Left cardiac atrium (tissue), 4 donors: ENCODE measurements around the gene SPRY4. TPM values are rescaled to one million over a fixed set of nuclear protein-coding genes. Genes with fewer than 3 reads are reported as not detected.
"Not testable (repeated sequence)": the region's sequence is repeated elsewhere in the genome, so short reads cannot be mapped to it uniquely, and the experiment has no call there.

ENCODE experiments used
- ATAC-seq, 2 donors: fragments of 200-7000 bp; cut with Tn5 transposase; one replicate each; pipeline ENCODE4 v1.9.1; 2020; ENCODE audit warnings: mild to moderate bottlenecking in 2 of 2, moderate library complexity in 2 of 2
- DNase-seq: peaks from one replicate; pipeline ENCODE4 v3.0.0-alpha.2; 2020
- intact Hi-C, 2 donors: fragments of 100-400 bp; cut with DNase I; formaldehyde crosslinking; loops; one replicate each; pipeline versions ENCODE4 v1.14.1 to v1.15.1; 2022 to 2023
- total RNA-seq, 2 donors: library from RNA; stranded (reverse); fragmentation: NEBNext Ultra II Directional; extraction: Animal tissue kit (Norgen Biotek cat#: 25700); gene quantifications; one replicate each; pipeline ENCODE4 v1.2.1, GENCODE V29; 2021
- donor health status: DM: no; HTN: yes; CAD: no.
- donor health status: DM: no; HTN: yes; CAD: no; lungs with severe emphysema.
- donor health status: DM: yes; HTN: yes; CAD: no.
- donor health status: Dilated cardiomyopathy.

Gene SPRY4
- total RNA-seq, 2 donors from 2014 or later, result 13.3 to 30.6 TPM

DNA sequence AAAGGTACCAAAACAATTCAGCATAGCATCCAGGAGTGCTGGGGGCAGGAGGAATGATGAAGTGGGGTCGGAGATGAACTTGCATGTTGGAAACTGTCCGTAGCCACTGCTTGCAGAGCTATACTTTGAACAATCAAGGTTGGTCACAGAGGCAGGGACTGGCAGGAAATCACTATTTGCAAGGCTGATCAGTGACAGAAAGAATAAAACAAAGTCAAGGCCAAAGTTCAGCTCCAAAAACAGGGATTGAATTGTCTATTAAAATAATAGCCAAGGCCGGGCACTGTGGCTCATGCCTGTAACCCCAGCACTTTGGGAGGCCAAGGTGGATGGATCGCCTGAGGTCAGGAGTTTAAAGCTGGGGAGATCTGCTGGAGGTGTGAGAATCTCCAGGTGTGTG is 18.7 kb upstream of the SPRY4 start:
- DNase-seq (no peak), ATAC-seq (no peak)
- intact Hi-C loops, result no loop called here

DNA sequence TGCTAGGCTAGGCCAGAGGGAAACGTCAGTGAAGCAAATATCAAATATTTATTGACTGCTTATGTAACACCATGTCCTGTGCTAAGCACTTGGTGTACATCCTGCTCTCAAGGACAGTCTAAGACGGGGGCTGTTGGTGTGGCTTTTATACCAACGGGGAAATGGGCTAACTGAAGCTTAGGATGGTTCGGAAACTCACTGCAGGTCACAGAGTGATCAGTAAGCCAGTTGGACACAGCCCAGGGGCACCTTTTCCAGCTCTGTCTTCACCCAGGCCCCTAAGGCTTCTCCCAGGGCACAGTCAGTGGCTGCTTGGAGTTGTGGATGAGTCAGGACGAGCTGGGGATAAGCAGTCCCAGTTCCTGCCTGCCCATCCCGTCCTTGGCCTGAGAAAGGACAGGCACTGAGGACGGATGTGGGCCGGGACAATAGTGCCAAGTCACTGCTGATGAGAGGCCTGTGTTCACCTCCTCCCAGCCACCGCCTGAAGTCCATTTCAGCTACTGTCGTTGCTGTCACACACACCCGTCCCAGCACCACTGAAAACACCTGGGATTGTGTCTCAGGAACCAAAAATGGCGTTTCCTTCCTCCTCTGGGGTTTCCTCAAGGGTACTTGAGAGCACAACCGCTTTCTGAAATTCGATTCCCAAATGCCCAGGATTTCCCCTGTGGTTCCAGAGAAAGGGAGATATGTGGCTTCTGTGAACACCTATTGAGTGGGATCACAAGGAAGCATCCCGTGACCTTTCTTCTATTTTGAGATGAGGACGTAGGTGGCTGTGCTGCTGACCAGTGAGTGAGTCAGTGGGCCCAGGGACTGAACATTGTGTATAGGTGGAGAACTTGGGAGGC is 17.5 kb upstream of the SPRY4 start:
- DNase-seq (no peak), ATAC-seq (peak; percentile 38 to 44)
- intact Hi-C loops, result no loop called here

DNA sequence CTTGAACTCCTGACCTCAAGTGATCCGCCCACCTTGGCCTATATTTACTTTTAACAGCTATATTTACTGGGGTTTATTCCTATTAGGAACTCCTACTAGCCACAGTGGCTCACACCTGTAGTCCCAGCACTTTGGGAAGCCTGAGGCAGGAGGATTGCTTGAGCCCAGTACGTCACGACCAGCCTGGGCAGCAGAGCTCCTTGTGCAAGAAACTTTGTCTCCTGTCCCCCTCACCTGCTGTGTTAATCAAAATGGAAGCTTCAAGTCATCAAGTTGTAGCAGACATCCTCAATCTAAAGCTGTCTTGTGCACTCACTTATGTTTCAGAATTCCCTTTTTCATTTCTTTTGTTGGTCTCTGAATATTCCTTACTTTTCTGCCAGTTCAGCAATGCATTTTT is 15.0 kb upstream of the SPRY4 start:
- intact Hi-C loops, result no loop called here
- no peak for DNase-seq
- no peak for ATAC-seq

GRCh38 chr5:142334538-142334937 is 9.7 kb upstream of the SPRY4 start:
- ATAC-seq (no peak), DNase-seq (no peak)
- intact Hi-C loops, result no loop called here

DNA sequence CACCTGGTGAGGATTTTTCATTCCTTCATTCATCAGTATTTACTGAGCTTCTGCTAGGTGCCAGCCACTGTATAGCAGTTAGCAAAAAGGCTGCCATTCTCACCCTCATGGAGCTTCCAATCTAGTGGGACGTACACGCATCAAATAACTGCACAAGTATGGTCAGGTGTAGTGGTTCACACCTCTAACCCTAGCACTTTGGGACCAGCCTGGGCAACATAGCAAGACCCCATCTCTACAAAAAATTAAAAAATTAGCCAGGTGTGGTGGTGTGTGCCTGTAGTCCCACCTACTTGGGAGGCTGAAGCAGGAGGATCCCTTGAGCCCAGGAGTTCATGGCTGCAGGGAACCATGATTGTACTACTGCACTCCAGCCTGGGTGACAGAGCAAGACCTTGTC is 8.9 kb upstream of the SPRY4 start:
- ATAC-seq, DNase-seq, intact Hi-C loops: not testable (repeated sequence)

DNA sequence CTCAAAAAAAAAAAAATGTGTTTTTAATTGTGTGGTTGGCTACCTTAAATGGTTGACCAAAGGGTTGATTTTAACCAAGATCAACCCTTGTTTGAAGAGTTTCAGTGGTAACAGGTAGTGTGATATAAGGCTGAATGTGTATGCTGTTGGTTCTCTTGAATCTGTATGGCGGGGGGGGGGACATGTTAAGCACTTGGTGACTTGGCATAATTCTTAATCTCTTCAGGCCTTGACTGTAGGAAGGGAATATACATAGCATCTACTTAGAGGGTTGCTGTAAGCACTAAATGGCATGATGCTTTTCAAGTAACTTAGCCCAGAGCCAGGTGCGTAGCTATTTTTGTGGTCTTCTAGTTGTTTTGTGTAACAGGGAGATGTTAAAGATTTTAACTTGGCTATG is 5.6 kb upstream of the SPRY4 start:
- intact Hi-C loops, result no loop called here
- no peak for DNase-seq
- ATAC-seq, result no peak

GRCh38 chr5:142330026-142330425 is 5.2 kb upstream of the SPRY4 start:
- ATAC-seq (no peak), DNase-seq (no peak)
- intact Hi-C loops, result no loop called here

- DNase-seq (peak; percentile 26), ATAC-seq (no peak)
- intact Hi-C loops, result loop anchor here in 1 of 2 donors (10.0 kb wide), 1 partner anchor 218 kb away; no protein-coding TSS in a partner anchor
These were observed 2.5 kb upstream of the SPRY4 start for GRCh38 chr5:142327111-142327842.

DNA sequence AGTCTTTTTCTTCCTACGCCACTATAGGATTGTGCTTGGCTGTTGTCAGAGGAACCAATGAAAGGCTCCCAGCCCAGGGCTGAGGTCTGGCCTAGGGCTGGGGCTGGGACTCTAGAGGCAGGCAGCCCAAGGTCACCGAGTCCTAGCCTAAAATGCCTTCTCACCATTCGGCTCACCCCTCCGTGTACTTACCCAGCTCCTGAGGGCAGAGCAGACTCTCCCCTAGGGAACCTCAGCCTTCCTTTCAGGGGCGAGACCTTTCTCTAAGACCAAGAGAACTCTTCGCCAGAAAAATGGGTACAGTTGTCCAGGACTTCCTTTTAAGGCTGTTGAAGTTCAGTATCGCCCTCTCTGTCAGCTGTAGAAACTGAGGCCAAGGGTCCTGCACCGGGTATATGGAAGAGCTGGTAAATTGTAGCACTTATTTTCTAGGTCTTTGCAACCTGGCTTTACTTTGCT is 1.7 kb upstream of the SPRY4 start:
- no peak for DNase-seq
- ATAC-seq, result no peak
- intact Hi-C loops, result loop anchor here in 1 of 2 donors (10.0 kb wide), 1 partner anchor 218 kb away; no protein-coding TSS in a partner anchor

DNA sequence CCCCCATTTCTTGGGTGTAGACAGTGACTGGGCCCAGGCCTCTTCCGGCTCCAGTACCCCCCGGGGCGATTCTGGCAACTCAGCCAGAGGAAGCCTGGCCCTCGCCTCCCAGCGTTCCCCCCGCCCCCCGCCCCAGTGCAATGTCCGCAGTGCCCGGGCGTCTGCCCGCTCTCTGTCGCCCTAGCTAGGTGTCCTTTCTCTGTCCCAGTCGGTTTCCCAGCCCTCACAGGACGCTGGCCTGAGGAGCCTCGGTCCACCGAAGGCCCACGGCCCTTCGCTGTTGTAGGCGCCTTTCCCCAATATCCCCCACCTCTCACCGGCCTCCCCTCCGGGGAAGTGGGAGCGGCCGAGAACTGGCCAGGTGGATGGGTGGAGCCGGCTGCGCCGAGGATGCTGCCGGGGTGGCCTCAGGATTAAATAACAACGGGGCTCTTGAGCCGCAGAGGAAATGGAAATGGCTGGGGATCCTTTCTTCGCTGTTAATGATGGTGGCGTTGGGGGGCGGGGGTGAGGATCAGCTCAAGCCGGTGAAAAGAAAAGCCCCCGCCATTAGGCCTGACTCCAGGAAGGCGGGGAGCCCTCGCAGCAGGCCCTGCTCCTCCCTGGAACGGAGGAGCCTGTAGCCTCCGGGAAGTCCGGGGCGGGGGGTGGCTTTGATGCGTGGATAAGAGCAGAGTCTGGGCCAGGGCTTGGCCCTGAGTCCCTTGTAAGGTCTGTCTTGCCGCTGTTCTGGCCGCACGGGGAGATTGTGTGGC is 1.1 kb upstream of the SPRY4 start:
- intact Hi-C loops, result loop anchor here in 1 of 2 donors (10.0 kb wide), 1 partner anchor 219 kb away; no protein-coding TSS in a partner anchor
- ATAC-seq, result peak; percentile 12 to 16
- DNase-seq, result peak; percentile 83

DNA sequence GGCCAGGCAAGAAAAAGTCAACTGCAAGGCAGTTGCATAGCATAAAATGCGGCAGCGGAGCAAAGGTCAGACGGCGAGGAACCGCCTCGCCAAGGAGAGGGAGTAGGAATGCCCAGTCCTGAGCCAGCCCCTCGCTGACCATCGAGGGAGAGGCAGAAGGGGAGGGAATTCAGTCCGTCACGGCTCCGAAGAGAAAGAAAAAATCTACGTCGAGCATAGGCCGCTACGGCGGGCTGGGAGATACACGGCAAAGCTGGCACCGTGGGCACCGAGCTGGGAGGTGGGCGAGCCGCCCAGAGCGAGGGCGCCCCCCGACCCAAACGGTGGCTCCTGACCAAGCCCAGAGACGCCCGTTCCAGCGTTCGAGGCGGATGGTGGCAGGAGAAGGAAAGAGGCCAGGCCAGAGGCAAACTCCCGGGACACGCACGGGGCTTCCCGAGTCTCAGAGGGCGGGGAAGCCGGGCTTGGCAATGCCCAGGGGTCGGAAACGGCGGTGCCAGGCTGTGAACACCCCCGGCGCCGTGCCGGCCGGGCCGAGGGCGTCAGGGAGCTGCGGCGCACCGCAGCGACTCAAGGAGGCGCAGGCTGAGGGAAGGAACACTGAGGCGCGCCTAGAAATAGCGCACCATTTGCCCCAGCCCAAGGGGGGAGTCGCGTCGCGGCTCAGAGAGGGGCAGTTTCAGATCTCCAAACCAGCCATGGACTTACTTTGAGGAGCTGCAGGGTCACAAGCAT is 518 bp downstream of the SPRY4 start:
- DNase-seq (peak; percentile 60), ATAC-seq (peak; percentile 43 to 46)
- intact Hi-C loops, result loop anchor here (5.0 to 10.0 kb wide), 2 partner anchors 33 to 220 kb away; no protein-coding TSS in a partner anchor

DNA sequence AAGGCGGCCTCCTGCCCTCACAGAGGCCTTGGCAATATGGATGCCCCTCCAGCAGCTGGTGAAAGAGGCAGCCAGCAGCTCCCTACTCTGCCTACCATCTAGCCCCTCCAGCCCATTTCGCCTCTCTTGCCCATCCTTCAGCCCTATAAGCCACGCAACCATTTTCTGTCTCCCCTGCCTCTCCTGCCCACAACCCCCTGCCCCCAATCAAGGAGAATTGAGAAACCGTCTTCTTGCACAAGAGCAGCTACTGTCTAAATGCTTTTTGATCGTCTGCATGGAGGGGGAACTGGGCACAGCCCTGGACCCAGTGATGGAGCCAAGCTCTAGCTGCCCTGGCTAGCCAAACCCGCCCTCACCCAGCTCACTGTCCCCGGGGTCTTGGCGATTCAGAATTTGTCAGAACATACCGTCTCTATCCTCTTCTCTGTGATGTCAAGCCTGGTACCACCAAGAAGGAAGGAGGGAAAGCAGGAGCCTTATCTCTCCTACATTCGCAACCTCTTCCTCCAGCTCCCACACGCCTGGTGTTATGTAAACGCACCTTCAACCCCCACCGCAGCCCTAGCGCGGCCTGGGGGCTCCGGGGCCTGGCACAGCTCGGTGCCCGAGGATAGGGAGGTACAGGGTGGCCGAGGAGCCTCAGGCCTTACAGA is 1.2 kb downstream of the SPRY4 start:
- intact Hi-C loops, result loop anchor here (5.0 to 10.0 kb wide), 2 partner anchors 34 to 221 kb away; no protein-coding TSS in a partner anchor
- ATAC-seq (peak; percentile 2 to 13), DNase-seq (no peak)

- DNase-seq (no peak), ATAC-seq (peak; percentile 2 to 11)
- intact Hi-C loops, result loop anchor here (5.0 to 10.0 kb wide), 2 partner anchors 34 to 222 kb away; no protein-coding TSS in a partner anchor
These were observed 1.9 kb downstream of the SPRY4 start for GRCh38 chr5:142322747-142323479.

GRCh38 chr5:142322403-142322746 is 2.4 kb downstream of the SPRY4 start:
- intact Hi-C loops, result loop anchor here (5.0 to 10.0 kb wide), 2 partner anchors 35 to 222 kb away; no protein-coding TSS in a partner anchor
- DNase-seq, result no peak
- no peak for ATAC-seq

GRCh38 chr5:142320851-142321560 is 3.8 kb downstream of the SPRY4 start:
- DNase-seq (no peak), ATAC-seq (no peak)
- intact Hi-C loops, result loop anchor here (5.0 to 10.0 kb wide), 2 partner anchors 36 to 224 kb away; no protein-coding TSS in a partner anchor

- intact Hi-C loops, result loop anchor here (5.0 to 10.0 kb wide), 2 partner anchors 37 to 224 kb away; no protein-coding TSS in a partner anchor
- DNase-seq (no peak), ATAC-seq (no peak)
These were observed 4.4 kb downstream of the SPRY4 start for GRCh38 chr5:142320430-142320738.
